GM18520 (cell line): Measurements from ENCODE around the gene RCOR1.
A peak's percentile ranks its signal among the peaks of the same experiment; 100 is the strongest.
"Not testable (repeated sequence)": the region's sequence is repeated elsewhere in the genome, so short reads cannot be mapped to it uniquely, and the experiment has no call there.

Source experiments
- ATAC-seq: cut with Tn5 transposase; IDR thresholded peaks from one replicate; pipeline ENCODE4 v1.9.1; 2021; ENCODE audit not compliant: unreplicated experiment

The RCOR1 gene

DNA sequence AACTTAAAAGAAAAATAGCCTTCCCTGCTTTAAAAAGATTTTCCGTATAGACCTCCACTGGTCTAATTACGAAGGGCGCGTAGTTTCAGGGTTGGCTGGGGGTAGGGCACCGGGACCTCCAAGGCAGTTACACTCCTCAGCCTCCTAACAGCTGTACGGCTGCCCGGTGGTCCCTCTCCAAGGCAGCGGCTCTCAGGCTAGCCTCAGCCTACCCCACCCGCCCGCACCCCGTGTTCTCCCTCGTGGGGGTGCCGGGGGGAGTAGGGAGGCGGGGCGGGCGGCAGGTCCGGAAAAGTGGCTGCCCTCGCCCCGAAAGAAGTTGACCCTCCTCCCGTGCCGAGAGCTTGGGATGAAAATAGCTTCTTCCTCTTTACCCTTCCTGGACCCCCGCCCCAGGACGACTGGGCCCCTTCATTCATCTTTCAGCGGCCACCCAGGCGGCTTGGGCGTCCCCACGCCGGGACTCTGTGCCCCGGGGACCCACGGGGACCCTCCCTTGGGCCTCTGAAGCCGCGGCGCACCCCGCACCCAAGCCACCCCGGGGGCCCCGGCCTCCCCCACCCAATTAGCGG, 991 bp upstream of the RCOR1 start:
- ATAC-seq, result no peak

DNA sequence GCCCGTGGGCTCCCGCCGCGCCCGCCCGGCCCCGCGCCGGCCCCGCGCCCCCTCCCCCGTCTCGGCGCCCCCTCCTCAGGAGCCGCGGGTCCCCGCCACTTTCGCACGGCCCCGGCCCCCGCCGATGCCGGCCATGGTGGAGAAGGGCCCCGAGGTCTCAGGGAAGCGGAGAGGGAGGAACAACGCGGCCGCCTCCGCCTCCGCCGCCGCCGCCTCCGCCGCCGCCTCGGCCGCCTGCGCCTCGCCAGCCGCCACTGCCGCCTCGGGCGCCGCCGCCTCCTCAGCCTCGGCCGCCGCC, 263 bp downstream of the RCOR1 start:
- no peak for ATAC-seq

DNA sequence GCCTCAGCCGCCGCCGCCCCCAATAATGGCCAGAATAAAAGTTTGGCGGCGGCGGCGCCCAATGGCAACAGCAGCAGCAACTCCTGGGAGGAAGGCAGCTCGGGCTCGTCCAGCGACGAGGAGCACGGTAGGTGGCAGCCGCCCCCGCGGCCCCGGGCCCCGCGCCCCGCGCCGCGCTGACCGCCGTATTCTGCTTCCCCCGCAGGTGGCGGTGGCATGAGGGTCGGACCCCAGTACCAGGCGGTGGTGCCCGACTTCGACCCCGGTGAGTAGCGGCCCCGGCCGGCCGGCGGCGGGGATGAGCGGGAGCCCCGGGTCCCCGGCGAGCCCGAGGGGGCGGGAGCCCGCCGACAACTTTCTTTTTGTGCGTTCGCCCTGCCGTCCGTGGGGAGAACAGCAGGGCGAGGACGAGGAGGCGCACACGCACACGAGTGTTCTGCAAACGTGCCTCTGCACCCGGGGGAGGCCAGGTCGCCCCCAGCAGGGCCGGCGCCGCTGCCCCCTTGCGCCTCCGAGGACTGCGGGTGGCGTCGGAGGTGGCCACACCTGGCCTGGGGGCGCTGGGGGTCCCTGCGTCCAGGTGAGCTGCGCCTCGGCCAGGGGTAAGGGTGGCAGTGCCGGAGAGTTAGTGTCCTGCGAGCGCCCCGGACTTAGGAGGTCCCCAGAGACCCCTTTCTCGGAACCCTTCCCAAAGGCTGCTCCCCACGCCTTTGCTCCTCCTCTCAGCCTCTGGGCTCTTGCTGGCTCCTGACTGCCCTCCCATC, 794 bp downstream of the RCOR1 start:
- ATAC-seq, result no peak

DNA sequence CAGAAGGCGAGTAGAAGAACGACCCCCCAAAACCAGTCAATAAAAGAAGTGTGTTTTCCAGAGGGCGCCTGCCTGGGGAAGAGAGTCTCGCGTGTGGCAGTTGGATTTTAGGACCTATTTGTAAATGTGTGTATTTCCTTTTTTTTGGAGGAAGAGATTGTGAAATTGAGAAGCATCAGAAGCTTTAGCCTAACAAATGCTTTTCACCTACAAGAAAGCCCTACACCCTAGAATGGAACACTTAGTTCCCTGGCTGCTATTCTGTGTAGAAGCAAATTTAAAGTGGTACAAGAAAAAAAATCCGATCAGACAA, 1.3 kb downstream of the RCOR1 start:
- no peak for ATAC-seq

DNA sequence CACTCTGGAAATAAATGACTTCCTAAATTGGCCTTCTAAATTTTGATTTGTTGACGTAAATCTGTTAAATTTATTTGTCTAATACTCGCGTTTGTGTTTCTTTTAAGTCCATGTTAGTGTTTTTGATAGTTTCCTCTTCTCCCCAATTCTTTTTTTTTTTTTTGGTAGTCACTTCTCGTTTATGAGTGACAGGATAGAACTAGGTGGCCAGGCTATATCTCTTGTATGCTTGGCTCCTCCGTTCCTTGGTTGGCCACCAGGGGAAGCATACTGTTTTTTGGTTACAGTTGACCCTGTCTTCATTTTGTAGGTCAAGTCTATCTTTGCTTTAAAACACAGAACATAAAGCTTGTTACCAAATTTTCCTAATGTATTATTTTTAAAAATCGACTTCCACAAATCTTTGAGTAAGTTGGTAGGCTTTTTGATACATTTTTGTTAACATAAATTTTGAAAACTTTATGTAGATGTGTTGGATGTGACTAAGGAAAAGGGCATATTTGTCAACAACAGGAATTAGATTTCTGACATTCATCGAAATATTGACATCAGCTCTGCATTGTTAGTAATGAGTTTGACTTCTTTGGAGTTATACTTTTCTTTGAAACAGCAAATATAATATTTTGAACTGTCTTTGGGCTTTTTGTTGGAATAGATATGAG, 2.2 kb downstream of the RCOR1 start:
- peak; percentile 23 for ATAC-seq

DNA sequence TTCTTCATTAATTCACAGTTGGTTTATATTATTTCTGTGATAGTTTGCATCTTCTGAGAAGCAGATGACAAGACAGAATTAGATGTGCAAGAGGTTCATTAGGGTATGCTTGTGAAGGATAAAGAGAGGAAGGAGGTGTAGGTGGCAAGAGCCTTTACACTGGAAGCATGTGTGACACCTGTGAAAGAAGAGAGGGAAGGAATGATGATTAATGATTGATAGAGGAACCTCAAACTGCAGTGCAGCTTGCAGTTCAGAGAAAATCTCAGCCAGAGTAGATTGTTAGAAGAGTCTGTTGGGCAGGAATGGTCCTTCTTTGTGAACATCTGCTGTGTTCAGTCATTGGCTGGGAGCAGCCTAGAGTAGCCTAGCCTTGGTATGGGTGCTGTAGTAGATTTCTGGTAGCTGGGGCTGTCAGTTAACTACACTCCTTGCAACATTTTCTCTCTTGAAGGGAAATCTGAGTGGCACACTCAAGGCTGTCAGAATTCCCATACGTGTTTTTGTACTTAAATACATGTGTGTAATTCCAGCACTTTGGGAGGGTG, 9.0 kb downstream of the RCOR1 start:
- ATAC-seq, result no peak

DNA sequence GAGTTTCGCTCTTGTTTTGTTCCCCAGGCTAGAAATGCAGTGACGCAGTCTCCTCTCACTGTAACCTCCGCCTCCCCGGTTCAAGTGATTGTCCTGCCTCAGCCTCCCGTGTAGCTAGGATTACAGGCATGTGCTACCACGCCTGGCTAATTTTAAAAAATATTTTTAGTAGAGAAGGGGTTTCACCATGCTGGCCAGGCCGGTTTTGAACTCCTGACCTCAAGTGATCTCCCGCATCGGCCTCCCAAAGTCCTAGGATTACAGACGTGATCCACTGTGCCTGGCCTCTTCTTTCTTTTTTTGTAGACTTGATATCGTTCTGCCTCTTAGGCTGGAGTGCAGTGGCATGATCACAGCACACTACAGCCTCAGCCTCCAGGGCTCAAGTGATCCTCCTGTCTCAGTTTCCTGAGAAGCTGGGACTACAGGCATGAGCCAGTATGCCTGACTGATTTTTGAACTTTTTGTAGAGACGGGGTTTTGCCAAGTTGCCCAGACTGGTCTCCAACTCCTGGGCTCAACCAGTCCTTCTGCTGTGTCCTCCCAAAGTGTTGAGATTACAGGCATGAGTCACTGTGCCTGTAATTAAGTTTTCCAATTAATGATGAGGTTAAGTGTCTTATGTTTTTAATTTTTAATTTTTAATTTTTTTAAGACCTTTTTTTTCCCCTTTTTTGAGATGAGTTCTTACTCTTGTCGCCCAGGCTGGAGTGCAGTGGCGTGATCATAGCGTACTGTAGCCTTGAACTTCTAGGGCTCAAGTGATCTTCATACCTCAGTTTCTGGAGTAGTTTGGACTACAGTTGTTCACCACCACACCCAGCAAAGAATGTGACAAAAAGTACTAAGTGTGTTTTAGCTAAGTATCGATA, 10.2 kb downstream of the RCOR1 start:
- ATAC-seq, result no peak

DNA sequence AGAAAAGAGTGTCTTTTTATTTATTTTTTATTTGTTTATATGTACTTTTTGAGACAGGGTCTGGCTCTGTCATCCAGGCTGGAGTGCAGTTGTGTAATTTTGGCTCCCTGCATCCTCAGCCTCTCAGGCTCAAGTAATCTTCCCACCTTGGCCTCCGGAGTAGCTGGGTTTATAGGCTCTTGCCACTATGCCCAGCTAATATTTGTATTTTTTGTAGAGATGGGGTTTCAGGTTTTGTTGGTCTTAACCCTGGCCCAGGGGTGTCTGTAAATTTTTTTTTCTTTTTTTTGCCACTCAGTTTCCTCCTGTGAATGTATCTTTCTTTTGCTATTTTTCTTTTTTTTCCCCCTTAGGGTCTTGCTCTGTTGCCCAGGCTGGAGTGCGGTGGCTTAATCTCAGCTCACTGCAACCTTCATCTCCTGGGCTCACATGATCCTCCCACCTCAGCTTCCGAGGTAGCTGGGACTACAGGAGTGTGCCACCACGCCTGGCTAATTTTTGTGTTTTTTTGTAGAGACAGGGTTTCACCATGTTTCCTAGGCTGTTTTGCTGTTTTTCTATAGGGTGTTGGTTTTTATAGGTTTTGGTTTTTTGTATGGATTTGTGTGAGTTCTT, 11.0 kb downstream of the RCOR1 start:
- no peak for ATAC-seq

DNA sequence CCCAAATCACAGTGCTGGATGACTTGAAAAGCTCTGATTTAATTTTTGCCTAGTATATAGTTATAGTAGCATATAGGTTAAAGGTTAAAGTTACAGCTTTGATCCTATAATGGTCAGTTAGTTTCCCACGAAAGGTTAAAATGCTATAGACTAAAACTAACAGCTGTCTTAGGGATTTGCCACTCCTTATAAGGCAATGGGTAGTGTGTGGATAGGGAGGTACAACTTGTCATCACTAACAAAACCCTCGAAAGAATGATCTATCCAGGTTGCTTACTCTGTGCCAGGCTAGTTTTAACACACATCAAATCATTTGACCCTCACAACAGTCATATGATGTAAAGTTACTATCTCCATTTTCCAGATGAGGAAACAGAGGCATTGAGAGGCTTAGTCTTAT, 11.7 kb downstream of the RCOR1 start:
- no peak for ATAC-seq

DNA sequence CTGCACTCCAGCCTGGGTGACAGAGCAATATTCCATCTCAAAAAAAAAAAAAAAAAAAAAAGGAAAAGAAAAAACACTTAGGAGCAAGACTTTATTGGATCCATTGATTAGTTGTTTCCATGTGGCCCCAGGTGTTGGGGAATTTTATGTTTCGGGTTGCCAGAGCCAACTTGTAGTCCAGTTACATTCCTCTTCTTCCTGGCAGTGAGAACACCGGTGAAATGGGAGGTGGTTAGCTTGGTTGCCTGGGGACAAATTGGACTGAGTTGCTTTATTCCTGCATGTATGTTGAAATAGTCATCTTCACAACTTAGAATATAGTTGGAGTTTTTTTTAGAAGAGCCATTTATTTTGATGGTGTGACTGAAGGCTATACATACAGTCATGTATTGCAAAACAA, 12.6 kb downstream of the RCOR1 start:
- ATAC-seq, result no peak

DNA sequence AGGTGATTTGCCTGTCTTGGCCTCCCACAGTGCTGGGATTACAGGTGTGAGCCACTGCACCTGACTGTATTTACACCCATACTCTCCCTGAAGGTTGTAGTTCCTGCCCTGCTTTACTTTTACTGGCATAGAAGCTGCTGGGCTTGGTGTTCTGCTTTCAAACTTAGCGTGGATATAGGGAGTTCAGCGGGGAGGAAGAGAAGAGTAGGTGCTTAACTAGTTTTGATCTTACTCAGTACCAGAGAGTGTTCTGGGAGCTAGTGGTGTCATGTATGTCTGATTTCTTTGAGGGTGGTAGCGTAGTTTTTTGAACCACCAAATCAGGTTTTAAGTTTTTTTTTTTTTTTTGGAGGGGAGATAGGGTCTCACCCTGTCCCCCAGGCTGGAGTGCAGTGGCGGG, 13.8 kb downstream of the RCOR1 start:
- ATAC-seq, result no peak

DNA sequence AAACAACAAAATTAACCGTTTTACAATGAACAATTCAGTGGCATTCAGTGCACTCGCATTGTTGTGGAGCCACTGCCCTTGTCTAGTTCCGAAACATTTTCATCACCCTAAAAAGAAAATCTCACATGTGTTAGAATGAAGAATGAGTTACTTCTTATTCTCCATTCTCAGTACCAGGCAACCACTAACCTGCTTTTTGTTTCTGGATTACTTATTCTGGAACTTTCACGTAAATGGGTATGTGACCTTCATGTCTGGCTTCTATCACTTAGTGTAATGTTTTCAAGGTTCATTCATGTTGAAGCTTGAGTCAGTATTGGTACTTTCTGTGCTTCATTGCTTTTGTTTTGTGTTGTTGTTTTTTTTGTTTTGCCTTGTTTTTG, 15.6 kb downstream of the RCOR1 start:
- peak; percentile 51 for ATAC-seq

DNA sequence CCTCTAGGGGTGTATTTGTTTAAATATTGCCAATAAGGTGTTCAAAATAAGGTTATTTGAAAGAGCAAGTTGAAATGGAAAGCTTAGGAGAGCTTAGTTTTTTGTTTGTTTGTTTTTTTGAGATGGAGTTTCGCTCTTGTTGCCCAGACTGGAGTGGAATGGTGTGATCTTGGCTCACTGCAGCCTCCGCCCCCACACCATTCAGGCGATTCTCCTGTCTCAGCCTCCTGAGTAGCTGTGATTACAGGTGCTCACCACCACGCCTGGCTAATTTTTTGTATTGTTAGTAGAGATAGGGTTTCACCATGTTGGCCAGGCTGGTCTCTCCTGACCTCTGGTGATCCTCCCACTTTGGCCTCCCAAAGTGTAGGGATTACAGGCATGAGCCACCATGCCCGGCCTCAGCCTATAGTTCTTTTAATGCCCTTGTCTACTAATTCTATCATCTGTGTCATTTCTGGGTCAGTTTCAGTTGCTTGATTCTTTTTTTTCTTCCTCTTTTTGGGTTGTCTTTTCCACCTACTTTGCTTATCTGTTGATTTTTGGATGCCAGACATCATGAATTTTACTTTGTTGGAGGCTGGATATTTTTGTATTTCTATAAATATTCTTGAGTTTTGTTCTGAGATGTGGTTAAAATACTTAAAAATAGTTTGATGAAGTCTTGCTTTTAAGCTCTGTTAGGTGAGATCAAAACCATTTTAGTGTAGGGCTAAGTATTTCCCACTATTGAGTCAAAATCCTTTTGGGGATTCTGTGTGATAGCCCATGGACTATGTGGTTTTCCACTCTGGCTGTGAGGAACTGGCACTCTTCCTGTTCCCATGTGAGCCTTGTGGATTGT, 18.7 kb downstream of the RCOR1 start:
- no peak for ATAC-seq

DNA sequence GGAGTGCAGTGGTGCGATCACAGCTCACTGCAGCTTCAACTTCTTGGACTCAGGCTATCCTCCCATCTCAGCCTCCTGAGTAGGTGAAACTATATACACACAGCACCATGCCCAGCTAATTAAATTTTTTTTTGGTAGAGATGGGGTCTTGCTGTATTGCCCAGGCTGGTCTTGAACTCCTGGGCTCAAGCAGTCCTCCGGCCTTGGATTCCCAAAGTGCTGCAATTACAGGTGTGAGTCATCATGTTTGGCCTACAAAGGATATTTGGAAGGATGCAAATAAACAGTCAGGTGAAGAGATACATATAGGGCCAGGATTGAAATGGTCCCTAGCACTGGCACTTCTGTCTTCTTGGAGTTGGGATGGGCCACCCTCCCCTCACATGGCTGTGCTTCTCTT, 23.9 kb downstream of the RCOR1 start:
- ATAC-seq, result no peak

DNA sequence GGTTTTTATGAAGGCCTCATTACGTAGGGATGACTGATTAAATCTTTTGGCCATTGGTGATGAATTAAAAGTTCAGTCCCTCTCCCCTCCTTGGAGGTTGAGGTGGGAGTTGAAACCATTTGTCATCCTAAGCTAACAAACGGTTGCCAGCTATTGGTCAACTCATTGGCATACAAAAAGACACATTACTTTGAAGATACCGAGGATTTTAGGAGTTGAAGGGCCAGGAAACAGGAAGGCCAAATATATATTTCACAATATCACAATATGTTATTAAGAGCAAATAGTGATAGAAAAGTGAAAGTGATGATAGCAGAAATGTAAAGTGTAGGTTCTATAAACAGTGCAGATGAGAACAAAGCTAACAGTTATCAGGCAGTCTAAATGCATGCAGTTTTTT, 24.4 kb downstream of the RCOR1 start:
- no peak for ATAC-seq

DNA sequence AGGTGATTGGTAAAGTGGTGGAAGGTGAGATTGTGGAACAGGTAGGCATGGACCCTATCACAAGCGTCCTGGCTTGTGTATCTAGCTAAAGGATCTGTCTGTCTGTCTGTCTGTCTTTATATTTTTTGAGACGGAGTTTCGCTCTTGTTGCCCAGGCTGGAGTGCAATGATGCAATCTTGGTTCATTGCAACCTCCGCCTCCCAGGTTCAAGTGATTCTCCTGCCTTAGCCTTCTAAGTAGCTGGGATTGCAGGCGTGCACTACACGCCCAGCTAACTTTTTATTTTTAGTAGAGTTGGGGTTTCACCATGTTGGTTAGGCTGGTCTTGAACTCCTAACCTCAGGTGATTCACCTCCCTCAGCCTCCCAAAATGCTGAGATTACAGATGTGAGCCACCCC, 26.6 kb downstream of the RCOR1 start:
- ATAC-seq, result not testable (repeated sequence)

DNA sequence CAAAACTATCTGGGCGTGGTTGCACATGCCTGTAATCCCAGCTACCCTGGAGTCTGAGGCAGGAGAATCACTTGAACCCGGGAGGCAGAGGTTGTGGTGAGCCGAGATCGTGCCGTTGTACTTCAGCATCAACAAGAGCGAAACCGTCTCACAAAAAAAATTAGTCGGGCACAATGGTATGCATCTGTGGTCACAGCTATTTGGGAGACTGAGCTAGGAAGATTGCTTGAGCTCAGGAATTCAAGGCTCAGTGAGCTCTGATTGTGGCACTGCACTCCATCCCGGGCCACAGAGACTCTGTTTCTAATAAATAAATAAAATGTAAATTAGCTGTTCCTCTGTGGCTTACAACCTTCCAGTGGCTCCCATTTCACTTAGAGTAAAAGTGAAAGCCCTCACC, 28.0 kb downstream of the RCOR1 start:
- no peak for ATAC-seq

DNA sequence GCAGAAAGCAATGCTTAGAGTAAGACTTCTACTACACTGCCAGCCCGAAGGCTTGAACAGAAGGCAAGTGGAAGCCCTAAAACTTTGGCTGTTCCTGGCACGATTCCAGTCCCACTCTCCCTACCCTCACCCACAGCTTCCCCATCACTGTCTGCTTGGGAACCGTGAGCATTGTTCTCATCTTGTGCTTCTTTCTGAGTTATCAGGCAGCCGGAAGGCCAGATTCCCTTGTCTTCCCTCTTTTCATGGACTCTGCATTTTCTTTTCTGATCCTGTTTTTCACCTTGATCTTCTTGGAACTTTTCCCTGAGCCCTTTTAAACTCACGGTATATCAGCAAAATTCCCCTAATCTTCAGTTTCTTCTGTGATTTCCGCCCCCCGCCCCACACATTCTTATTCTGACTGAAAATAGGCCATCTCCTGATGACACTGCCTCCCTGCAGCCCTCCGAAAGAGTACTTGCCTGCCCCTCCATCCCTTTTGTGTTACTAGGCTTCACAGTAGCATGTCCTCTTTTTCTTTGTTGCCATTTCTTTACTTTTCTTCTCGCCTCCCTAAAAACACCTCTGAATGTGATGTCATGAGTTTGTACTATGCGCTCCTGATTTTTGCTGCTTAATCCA, 29.9 kb downstream of the RCOR1 start:
- no peak for ATAC-seq

DNA sequence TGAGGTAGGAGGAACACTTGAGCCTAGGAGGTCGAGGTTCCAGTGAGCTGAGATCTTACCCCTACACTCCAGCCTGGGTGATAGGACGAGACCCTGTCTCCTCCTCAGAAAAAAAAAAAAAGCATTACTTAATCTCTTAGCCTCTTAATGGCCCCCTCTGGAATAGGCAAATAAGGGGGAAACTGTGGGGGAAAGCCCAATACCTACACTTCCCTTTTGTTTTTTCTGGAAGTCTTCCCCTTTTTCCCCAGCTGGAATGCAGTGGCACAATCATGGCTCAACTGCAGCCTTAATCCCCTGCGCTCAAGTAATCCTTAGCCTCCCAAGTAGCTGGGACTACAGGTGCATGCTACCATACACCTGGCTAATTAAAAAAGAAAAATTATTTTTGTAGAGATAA, 32.2 kb downstream of the RCOR1 start:
- ATAC-seq, result no peak
